GM12874 (cell line): Measurements from ENCODE around the gene ADCY1.

Experiments
- CTCF ChIP-seq: IDR thresholded peaks from 2 replicates; pipeline ENCODE4 v1.5.1; 2011; ENCODE audit warnings: low read depth, mild to moderate bottlenecking, control low read depth, low read length, moderate library complexity; ENCODE audit not compliant: insufficient read depth

The ADCY1 gene

GRCh38 chr7:45647967-45648670 lies 74.0 kb downstream of the ADCY1 start:
- TF ChIP-seq CTCF: no peak

GRCh38 chr7:45648671-45648995 lies 74.5 kb downstream of the ADCY1 start:
- TF ChIP-seq CTCF: no peak

DNA sequence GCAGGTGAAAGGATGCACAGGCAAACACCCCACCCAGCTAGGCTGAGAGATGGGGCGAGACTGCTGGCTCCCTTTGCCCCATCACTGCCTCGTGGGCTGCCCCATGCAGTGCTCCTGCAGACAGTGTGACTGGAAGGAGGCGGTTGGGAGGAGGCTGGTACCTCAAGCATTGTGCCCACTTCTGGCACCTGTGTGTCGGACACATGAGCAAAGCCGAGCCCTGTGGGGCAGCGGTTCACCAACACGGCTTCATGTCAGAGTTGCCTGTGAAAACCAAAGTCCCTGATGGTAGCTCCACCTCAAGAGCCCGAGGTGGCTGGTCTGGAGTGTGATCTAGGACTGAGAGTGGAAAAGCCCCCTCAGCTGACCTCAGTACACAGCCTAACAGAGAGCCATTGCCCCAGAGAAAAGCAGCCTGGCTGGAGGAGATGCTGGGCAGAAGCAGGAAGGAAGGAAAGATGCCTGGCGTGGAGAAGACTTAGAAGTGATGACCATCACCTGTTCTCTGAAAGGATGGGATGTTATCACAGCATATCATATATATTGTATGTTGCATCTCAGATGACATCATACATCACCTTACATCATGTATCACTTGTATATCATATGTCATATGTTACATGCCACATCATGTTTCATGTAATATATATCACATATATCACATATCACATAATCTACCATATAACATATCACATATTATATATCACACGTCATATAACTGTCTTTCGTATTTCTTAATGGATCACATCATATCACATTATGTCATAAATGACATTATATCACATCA lies 75.6 kb downstream of the ADCY1 start:
- TF ChIP-seq CTCF: no peak

GRCh38 chr7:45650404-45651394 lies 76.5 kb downstream of the ADCY1 start:
- no peak for TF ChIP-seq CTCF

DNA sequence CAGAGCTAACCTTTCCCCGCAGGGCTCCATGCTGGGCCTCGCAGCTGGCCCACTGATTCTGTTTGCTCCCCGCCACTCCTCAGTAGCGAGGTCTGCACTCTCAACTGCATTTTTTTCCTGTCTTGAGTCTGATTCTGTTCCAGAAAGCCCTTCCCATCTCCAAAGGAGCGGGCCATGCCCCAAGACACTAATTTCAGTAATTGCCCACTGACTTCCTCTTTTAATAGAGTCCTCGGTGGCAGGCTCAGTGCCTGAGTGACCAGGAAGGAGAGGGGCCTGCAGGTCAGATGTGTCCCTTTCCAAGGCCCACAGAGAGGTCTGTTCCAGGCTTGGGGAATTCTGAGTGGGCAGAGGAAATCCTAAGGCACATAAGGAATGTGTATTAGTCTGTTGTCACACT lies 77.4 kb downstream of the ADCY1 start:
- no peak for TF ChIP-seq CTCF

- no peak for TF ChIP-seq CTCF
Observed at GRCh38 chr7:45652630-45653029, 78.5 kb downstream of the ADCY1 start.

GRCh38 chr7:45653209-45653907 lies 79.2 kb downstream of the ADCY1 start:
- TF ChIP-seq CTCF: no peak
